OCI-LY7 (cell line): Measurements from ENCODE around the gene ACIN1. TPM values are rescaled to one million over a fixed set of nuclear protein-coding genes. Genes with fewer than 3 reads are reported as not detected.

Source experiments
- BruUV-seq: library from RNA; stranded (reverse); fragments of 400-500 nt; replicated peaks from 2 replicates; lab custom pipeline; 2021; lab: Mats Ljungman, UMichigan
- CTCF ChIA-PET: fragments of 300-600 bp; sonication (Branson Sonifier 250); formaldehyde crosslinking; loops from one replicate; lab custom pipeline; 2022; ENCODE audit warnings: antibody characterized with exemption; ENCODE audit not compliant: unreplicated experiment; lab: Charles Lee
- POLR2A ChIA-PET: fragments of 300-600 bp; sonication (Branson Sonifier 250); formaldehyde crosslinking; loops from one replicate; lab custom pipeline; 2022; ENCODE audit warnings: antibody characterized with exemption; lab: Charles Lee
- DNase-seq: peaks from one replicate; pipeline ENCODE4 v3.0.0-alpha.2; 2015; ENCODE audit warnings: low spot score
- H2AFZ ChIP-seq: fragments of 200-600 bp; sonication (generic), shearing (Covaris generic); 2 replicates; pipeline ENCODE4 v1.6.1; 2014; ENCODE audit warnings: mild to moderate bottlenecking, antibody characterized with exemption, low read length, moderate library complexity
- H3K27ac ChIP-seq: fragments of 200-600 bp; sonication (generic); 2 replicates; pipeline ENCODE4 v1.5.1; 2014; ENCODE audit warnings: mixed run types, low read depth, mild to moderate bottlenecking, moderate library complexity, low read length, inconsistent platforms; ENCODE audit not compliant: poor library complexity, severe bottlenecking
- H3K36me3 ChIP-seq: fragments of 200-600 bp; sonication (generic); 2 replicates; pipeline ENCODE4 v1.6.1; 2014; ENCODE audit warnings: mild to moderate bottlenecking, antibody characterized with exemption, low read length, moderate library complexity, mixed read lengths; ENCODE audit not compliant: insufficient read depth
- H3K4me1 ChIP-seq: fragments of 200-600 bp; sonication (generic); 2 replicates; pipeline ENCODE4 v1.5.1; 2014; ENCODE audit warnings: mild to moderate bottlenecking, low read length; ENCODE audit not compliant: insufficient read depth, poor library complexity, severe bottlenecking
- H3K4me2 ChIP-seq: fragments of 200-600 bp; sonication (generic); 2 replicates; pipeline ENCODE4 v1.6.1; 2014; ENCODE audit warnings: mild to moderate bottlenecking, low read length
- H3K4me3 ChIP-seq: fragments of 200-600 bp; sonication (generic); 2 replicates; pipeline ENCODE4 v1.5.1; 2014; ENCODE audit warnings: mild to moderate bottlenecking, low read depth, low read length; ENCODE audit not compliant: poor library complexity, severe bottlenecking
- H3K79me2 ChIP-seq: fragments of 200-600 bp; sonication (generic); 2 replicates; pipeline ENCODE4 v1.6.1; 2016; ENCODE audit warnings: low read depth, mild to moderate bottlenecking, low read length, moderate library complexity, mixed read lengths; ENCODE audit not compliant: insufficient read depth
- H3K9me2 ChIP-seq: fragments of 200-600 bp; sonication (generic); 2 replicates; pipeline ENCODE4 v1.6.1; 2016; ENCODE audit warnings: mild to moderate bottlenecking, low read length, mixed read lengths; ENCODE audit not compliant: insufficient read depth
- H3K9me3 ChIP-seq: fragments of 200-600 bp; sonication (generic); 2 replicates; pipeline ENCODE4 v1.6.1; 2014; ENCODE audit warnings: mild to moderate bottlenecking, mixed run types, low read length, mixed read lengths
- H4K20me1 ChIP-seq: fragments of 200-600 bp; sonication (generic); 2 replicates; pipeline ENCODE4 v1.6.1; 2014; ENCODE audit warnings: mild to moderate bottlenecking, antibody characterized with exemption, low read length, moderate library complexity, mixed read lengths; ENCODE audit not compliant: insufficient read depth
- EZH2phosphoT487 ChIP-seq: fragments of 200-600 bp; sonication (generic); IDR thresholded peaks from 2 replicates; pipeline ENCODE4 v1.6.1; 2018; ENCODE audit warnings: low read depth, borderline replicate concordance, mild to moderate bottlenecking, mixed run types, antibody characterized with exemption, low read length, moderate library complexity, mixed read lengths
- intact Hi-C: fragments of 100-400 bp; cut with micrococcal nuclease; formaldehyde crosslinking; loops from one replicate; pipeline ENCODE4 v1.10.0; 2022; ENCODE audit not compliant: unreplicated experiment
- total RNA-seq, 2 experiments: library from RNA; depleted of rRNA in 1 of 2; stranded (reverse); fragments of >200 nt in 1 of 2; shearing (Covaris generic) in 1 of 2; gene quantifications; 2 replicates each; pipeline ENCODE4 v1.2.3, GENCODE V29; 2014 to 2022
- TF ChIP-seq, protein P1 (sequence below): fragments of 200-600 bp; sonication (generic); conservative IDR thresholded peaks from 2 replicates; pipeline ENCODE4 v1.5.1; 2014; ENCODE audit warnings: mild to moderate bottlenecking, antibody characterized with exemption, low read length, moderate library complexity, mixed read lengths

Gene ACIN1
- total RNA-seq, 2 experiments from 2014 or later = 107 to 206 TPM

DNA sequence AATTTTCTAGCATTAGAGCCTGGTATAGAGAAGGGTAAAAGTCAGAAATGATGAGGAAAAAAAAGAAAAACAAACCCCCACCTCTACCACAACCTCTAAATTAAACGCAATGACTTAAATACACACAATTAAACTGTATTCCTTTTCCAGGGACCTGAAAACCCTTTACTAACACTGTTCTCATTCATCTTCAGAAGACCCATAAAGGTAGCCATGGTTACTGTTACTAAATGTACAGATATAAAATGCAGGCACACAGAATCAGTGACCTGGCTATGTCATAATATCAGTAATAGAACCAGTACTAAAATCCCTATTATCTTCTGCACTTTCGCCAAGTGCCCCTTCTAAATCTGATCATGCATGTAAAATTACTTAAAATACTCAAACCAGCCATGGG is 1.4 kb downstream of the ACIN1 start:
- H3K79me2 ChIP-seq = peaks cover 56% of the 10 kb centered on the region
- TF ChIP-seq, protein P1, sequence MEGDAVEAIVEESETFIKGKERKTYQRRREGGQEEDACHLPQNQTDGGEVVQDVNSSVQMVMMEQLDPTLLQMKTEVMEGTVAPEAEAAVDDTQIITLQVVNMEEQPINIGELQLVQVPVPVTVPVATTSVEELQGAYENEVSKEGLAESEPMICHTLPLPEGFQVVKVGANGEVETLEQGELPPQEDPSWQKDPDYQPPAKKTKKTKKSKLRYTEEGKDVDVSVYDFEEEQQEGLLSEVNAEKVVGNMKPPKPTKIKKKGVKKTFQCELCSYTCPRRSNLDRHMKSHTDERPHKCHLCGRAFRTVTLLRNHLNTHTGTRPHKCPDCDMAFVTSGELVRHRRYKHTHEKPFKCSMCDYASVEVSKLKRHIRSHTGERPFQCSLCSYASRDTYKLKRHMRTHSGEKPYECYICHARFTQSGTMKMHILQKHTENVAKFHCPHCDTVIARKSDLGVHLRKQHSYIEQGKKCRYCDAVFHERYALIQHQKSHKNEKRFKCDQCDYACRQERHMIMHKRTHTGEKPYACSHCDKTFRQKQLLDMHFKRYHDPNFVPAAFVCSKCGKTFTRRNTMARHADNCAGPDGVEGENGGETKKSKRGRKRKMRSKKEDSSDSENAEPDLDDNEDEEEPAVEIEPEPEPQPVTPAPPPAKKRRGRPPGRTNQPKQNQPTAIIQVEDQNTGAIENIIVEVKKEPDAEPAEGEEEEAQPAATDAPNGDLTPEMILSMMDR = no peak
- no peak for TF ChIP-seq EZH2phosphoT487
- no peak overlapping the region for H3K27ac ChIP-seq
- POLR2A ChIA-PET = interaction anchor here (1.3 to 1.4 kb wide), 2 partner anchors 22 to 83 kb away, joined by 5 to 11 read pairs; no protein-coding TSS in a partner anchor
- BruUV-seq = no TSS peak
- no peak for DNase-seq
- peaks cover 68% of the 10 kb centered on the region for H3K36me3 ChIP-seq
- CTCF ChIA-PET = interaction anchor here (1.0 kb wide), 1 partner anchor 15 kb away, joined by 3 read pairs; no protein-coding TSS in a partner anchor
- peaks cover 21% of the 10 kb centered on the region for H4K20me1 ChIP-seq
- H2AFZ ChIP-seq = no peak overlapping the region
- H3K9me3 ChIP-seq = no peaks in the 10 kb centered on the region
- H3K4me2 ChIP-seq = peak overlapping the region; percentile 94
- H3K4me1 ChIP-seq = peaks cover 23% of the 10 kb centered on the region
- no peaks in the 10 kb centered on the region for H3K9me2 ChIP-seq
- intact Hi-C loops = no loop called here
- H3K4me3 ChIP-seq = peak overlapping the region; percentile 92

DNA sequence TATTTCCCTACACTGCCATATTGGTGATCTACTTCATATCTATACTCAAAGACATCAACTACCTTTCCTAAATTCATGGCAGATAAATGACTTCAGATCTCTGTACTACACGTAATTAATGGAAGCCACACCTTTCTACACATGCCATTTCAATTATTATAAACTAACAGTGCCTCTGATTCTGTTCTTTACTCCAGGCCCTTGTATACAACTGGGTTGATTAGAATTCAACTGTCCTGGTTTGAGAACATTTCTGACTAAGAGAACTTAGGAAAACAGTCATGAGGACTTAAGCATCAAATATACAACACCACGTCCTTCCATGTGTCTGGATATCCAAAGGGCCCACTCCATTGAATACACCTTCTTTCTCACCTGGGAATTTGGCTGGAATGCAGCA is 1.8 kb downstream of the ACIN1 start:
- Histone ChIP-seq H3K79me2 (peaks cover 56% of the 10 kb centered on the region), H3K4me3 (peak overlapping the region; percentile 92), H4K20me1 (peaks cover 19% of the 10 kb centered on the region), H3K9me3 (no peaks in the 10 kb centered on the region), H2AFZ (no peak overlapping the region), H3K36me3 (peaks cover 68% of the 10 kb centered on the region), H3K9me2 (no peaks in the 10 kb centered on the region), H3K4me1 (peaks cover 23% of the 10 kb centered on the region), H3K27ac (no peak overlapping the region), H3K4me2 (peak overlapping the region; percentile 94)
- intact Hi-C loops = no loop called here
- BruUV-seq = no TSS peak
- DNase-seq = no peak
- no peak for TF ChIP-seq EZH2phosphoT487
- TF ChIP-seq, protein P1 = no peak
- CTCF ChIA-PET = no interaction called here
- POLR2A ChIA-PET = interaction anchor here (0.8 to 1.7 kb wide), 4 partner anchors 12 to 26 kb away, joined by 4 to 8 read pairs (median 4); partner anchors contain the start of gene CEBPE
